Parathyroid adenoma (tissue), 2 donors: Measurements from ENCODE around the gene PRKG1.
"Not testable (repeated sequence)": the region's sequence is repeated elsewhere in the genome, so short reads cannot be mapped to it uniquely, and the experiment has no call there.

Source experiments
- H2AFZ ChIP-seq: fragments of 300-600 bp; sonication (generic); one replicate; pipeline ENCODE4 v1.7.0; 2017; ENCODE audit warnings: antibody characterized with exemption, mild to moderate bottlenecking
- H3K27ac ChIP-seq: fragments of 300-600 bp; sonication (generic); one replicate; pipeline ENCODE4 v1.7.0; 2017
- H3K27me3 ChIP-seq: fragments of 300-600 bp; sonication (generic); one replicate; pipeline ENCODE4 v1.7.0; 2017; ENCODE audit warnings: low read length; ENCODE audit not compliant: control insufficient read depth, insufficient read depth
- H3K36me3 ChIP-seq: fragments of 300-600 bp; sonication (generic); one replicate; pipeline ENCODE4 v1.7.0; 2017; ENCODE audit warnings: low read length; ENCODE audit not compliant: control insufficient read depth, insufficient read depth
- H3K4me1 ChIP-seq: fragments of 300-600 bp; sonication (generic); one replicate; pipeline ENCODE4 v1.7.0; 2017; ENCODE audit warnings: control low read depth
- H3K4me2 ChIP-seq: fragments of 300-600 bp; sonication (generic); one replicate; pipeline ENCODE4 v1.7.0; 2017; ENCODE audit warnings: low read length
- H3K4me3 ChIP-seq: fragments of 300-600 bp; sonication (generic); one replicate; pipeline ENCODE4 v1.7.0; 2017; ENCODE audit warnings: low read depth, low read length
- H3K79me2 ChIP-seq: fragments of 300-600 bp; sonication (generic); one replicate; pipeline ENCODE4 v1.7.0; 2017; ENCODE audit warnings: control low read depth
- H3K9ac ChIP-seq: fragments of 300-600 bp; sonication (generic); one replicate; pipeline ENCODE4 v1.7.0; 2017; ENCODE audit warnings: mild to moderate bottlenecking
- H3K9me3 ChIP-seq: fragments of 300-600 bp; sonication (generic); one replicate; pipeline ENCODE4 v1.7.0; 2017; ENCODE audit warnings: low read length; ENCODE audit not compliant: control insufficient read depth
- TF ChIP-seq, protein P1 (sequence below): fragments of 300-600 bp; sonication (generic); IDR thresholded peaks from one replicate; pipeline ENCODE4 v1.7.0; 2017; ENCODE audit warnings: antibody characterized with exemption, mild to moderate bottlenecking
- donor health status: primary hyperparathyroidism.

PRKG1 gene

DNA sequence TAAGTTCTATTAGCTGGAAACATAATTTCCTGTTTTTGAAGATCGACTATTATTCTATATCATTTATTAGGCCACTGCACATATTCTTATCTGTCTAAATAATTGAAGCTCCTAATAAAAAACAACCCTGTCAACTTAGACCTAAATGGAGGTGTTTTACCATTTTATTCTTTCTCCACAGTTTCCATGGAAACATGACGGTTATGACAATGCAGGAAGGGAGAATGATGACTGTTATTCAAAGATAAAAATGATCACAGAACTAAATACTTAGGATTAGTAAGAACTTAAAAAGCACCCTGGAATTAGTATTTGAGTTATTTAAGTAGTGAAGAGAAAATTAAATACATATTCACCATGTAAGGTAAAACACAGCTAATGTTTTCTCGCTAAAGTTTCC lies 1119.9 kb downstream of the PRKG1 start:
- Histone ChIP-seq H2AFZ (no peak overlapping the region), H3K4me2 (no peak overlapping the region), H3K79me2 (no peaks in the 10 kb centered on the region), H3K27me3 (no peaks in the 10 kb centered on the region), H3K9me3 (no peaks in the 10 kb centered on the region), H3K27ac (no peak overlapping the region), H3K4me1 (no peaks in the 10 kb centered on the region), H3K36me3 (no peaks in the 10 kb centered on the region), H3K4me3 (no peak overlapping the region), H3K9ac (no peak overlapping the region)
- TF ChIP-seq, protein P1, sequence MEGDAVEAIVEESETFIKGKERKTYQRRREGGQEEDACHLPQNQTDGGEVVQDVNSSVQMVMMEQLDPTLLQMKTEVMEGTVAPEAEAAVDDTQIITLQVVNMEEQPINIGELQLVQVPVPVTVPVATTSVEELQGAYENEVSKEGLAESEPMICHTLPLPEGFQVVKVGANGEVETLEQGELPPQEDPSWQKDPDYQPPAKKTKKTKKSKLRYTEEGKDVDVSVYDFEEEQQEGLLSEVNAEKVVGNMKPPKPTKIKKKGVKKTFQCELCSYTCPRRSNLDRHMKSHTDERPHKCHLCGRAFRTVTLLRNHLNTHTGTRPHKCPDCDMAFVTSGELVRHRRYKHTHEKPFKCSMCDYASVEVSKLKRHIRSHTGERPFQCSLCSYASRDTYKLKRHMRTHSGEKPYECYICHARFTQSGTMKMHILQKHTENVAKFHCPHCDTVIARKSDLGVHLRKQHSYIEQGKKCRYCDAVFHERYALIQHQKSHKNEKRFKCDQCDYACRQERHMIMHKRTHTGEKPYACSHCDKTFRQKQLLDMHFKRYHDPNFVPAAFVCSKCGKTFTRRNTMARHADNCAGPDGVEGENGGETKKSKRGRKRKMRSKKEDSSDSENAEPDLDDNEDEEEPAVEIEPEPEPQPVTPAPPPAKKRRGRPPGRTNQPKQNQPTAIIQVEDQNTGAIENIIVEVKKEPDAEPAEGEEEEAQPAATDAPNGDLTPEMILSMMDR = no peak

DNA sequence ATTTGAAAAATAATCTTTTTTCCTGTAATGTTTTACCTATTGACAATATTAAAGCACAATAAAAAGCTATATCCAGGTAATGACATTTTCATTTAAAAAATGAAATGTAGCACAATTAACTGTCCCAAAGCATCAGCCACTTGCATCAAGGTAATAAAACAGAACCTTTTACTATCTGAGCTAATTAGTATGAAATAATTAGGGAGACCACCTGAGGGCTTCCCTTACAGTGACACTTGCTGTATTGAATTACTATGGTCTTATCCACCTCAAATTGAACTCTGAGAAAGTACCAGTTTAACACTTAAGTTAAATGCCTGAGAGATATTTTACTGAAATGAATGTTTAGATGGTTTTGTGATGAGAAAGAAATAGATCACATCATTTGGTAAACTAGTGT lies 1120.4 kb downstream of the PRKG1 start:
- Histone ChIP-seq H3K9ac (no peak overlapping the region), H3K36me3 (no peaks in the 10 kb centered on the region), H3K4me1 (no peaks in the 10 kb centered on the region), H2AFZ (no peak overlapping the region), H3K9me3 (no peaks in the 10 kb centered on the region), H3K79me2 (no peaks in the 10 kb centered on the region), H3K4me3 (no peak overlapping the region), H3K27ac (no peak overlapping the region), H3K4me2 (no peak overlapping the region), H3K27me3 (no peaks in the 10 kb centered on the region)
- TF ChIP-seq, protein P1 = no peak

DNA sequence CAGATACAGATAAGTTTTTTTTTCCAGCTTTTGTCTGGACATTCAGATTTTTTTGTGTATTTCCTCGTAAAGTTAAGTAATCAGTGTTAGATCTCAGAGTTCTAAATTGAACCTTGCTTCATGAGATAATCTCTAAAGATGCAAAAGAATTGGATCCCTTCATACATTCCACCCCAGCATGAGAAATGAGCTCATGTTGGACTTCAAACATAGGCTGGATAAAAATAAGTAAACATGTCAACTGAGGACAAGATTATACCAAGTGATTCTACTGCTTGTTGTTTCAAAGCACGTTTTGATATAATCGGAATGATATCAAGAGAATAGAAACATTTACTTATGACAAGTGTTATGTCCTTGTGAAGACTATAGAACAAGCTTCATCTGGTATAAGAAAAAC lies 1122.8 kb downstream of the PRKG1 start:
- Histone ChIP-seq H3K4me3 (no peak overlapping the region), H3K27me3 (no peaks in the 10 kb centered on the region), H3K4me2 (no peak overlapping the region), H2AFZ (no peak overlapping the region), H3K9me3 (no peaks in the 10 kb centered on the region), H3K27ac (no peak overlapping the region), H3K36me3 (no peaks in the 10 kb centered on the region), H3K4me1 (no peaks in the 10 kb centered on the region), H3K79me2 (no peaks in the 10 kb centered on the region), H3K9ac (no peak overlapping the region)
- TF ChIP-seq, protein P1 = no peak

DNA sequence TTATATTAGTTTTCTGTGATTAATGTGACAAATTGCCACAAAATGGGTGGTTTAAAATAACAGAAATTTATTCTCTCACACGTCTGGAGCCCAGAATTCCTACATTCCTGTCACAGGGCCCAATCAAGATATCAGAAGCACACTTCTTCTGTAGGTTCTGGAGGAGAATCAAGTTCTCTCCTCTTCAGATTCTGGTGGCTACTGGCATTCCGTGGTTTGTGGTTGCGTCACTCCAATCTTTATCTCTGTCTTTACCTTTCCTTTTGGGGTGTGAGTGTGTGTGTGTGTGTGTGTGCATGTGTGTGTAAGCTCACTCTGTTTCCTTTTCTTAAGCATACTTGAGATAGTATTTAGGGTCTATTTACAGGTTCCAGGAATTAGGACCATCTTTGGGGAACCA lies 1124.3 kb downstream of the PRKG1 start:
- no peak overlapping the region for H3K9ac ChIP-seq
- no peak overlapping the region for H2AFZ ChIP-seq
- no peak overlapping the region for H3K4me2 ChIP-seq
- no peaks in the 10 kb centered on the region for H3K9me3 ChIP-seq
- H3K27me3 ChIP-seq = no peaks in the 10 kb centered on the region
- no peaks in the 10 kb centered on the region for H3K79me2 ChIP-seq
- no peak overlapping the region for H3K4me3 ChIP-seq
- no peaks in the 10 kb centered on the region for H3K36me3 ChIP-seq
- H3K27ac ChIP-seq = no peak overlapping the region
- H3K4me1 ChIP-seq = no peaks in the 10 kb centered on the region
- TF ChIP-seq, protein P1 = no peak

DNA sequence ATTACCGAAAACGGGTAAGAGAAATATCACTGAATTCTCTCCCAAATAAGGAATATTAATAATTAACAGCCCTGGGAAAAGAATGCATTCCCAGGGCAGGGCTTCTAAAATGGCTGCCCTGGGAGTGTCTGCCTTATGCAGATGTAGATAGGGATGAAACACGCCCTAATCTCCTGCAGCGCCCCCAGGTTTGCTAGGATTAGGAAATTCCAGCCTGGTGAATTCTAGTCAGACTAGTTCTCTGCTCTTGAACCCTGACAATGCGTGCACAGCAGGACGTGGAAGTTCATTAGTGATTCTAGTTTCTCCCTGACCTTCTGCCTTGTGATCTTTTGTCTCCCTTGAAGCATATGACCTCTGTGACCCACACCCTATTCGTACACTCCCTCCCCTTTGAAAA lies 1130.6 kb downstream of the PRKG1 start:
- H3K79me2 ChIP-seq, H3K9ac ChIP-seq, H3K4me1 ChIP-seq, H3K27ac ChIP-seq, H3K9me3 ChIP-seq, H3K4me2 ChIP-seq, H3K27me3 ChIP-seq, H2AFZ ChIP-seq, H3K36me3 ChIP-seq, H3K4me3 ChIP-seq: not testable (repeated sequence)
